RWPE1 (cell line): ENCODE data around the gene TNIP1.

ENCODE experiments used
- CTCF ChIA-PET: fragments of 350-600 bp; sonication (Branson Sonifier 250); formaldehyde crosslinking; extraction: SDS; loops from one replicate; lab custom pipeline; 2021; lab: Yijun Ruan, JAX
- POLR2A ChIA-PET: fragments of 400-600 bp; formaldehyde crosslinking; extraction: SDS; loops from one replicate; lab custom pipeline; 2020; ENCODE audit warnings: antibody characterized with exemption; ENCODE audit not compliant: low non-redundant PET; lab: Yijun Ruan, JAX
- DNase-seq: peaks from one replicate; pipeline ENCODE4 v3.0.0; 2012; ENCODE audit warnings: low spot score
- H3K27ac ChIP-seq: fragments of 450-650 bp; 2 replicates; pipeline ENCODE4 v1.5.1; 2017
- TF ChIP-seq, protein P1 (sequence below): fragments of 450-650 bp; conservative IDR thresholded peaks from 2 replicates; pipeline ENCODE4 v1.5.1; 2017; ENCODE audit warnings: low read depth, mild to moderate bottlenecking

Gene TNIP1

DNA sequence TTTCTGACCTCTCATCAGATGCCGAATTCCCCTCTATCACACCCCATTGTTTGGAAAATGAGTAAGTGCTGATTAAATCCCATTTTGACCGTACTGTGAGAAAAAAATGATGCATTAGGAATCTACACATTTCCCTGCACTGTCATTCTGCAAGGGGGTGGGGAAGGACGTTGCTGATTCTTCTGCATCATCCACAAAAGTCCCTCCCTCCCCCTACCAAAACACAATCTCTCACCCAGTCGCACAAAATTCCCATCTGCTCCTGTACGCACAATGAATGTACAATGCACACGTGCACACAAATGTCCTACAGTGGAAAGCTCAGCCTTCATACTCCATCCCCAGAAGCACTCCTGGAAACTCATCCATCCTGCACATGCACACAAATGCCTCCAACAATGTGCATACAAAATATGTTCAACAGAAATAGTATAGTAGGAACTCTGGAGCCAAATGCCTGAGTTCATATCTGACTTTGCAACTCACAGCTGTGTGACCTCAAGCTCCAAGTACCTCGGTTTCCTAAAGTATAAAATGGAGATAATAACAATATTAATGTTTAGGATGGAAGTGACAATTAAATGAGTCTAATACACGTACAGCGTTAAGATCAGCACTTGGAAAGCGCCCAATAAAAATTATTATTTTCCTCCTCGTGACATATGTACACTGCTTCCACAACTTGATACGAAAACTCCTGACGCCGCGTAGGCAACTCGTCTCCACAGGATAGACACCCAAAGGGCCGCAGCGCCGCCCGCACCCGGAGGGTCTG, 809 bp downstream of the TNIP1 start:
- ChIA-PET CTCF (interaction anchor here (0.6 to 1.3 kb wide), 4 partner anchors 19 to 1939 kb away, joined by 3 to 7 read pairs (median 3); partner anchors contain the start of gene ABLIM3), POLR2A (no interaction called here)
- peak; percentile 85 for DNase-seq
- peak overlapping the region; percentile 90 for H3K27ac ChIP-seq
- TF ChIP-seq, protein P1, sequence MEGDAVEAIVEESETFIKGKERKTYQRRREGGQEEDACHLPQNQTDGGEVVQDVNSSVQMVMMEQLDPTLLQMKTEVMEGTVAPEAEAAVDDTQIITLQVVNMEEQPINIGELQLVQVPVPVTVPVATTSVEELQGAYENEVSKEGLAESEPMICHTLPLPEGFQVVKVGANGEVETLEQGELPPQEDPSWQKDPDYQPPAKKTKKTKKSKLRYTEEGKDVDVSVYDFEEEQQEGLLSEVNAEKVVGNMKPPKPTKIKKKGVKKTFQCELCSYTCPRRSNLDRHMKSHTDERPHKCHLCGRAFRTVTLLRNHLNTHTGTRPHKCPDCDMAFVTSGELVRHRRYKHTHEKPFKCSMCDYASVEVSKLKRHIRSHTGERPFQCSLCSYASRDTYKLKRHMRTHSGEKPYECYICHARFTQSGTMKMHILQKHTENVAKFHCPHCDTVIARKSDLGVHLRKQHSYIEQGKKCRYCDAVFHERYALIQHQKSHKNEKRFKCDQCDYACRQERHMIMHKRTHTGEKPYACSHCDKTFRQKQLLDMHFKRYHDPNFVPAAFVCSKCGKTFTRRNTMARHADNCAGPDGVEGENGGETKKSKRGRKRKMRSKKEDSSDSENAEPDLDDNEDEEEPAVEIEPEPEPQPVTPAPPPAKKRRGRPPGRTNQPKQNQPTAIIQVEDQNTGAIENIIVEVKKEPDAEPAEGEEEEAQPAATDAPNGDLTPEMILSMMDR = no peak

DNA sequence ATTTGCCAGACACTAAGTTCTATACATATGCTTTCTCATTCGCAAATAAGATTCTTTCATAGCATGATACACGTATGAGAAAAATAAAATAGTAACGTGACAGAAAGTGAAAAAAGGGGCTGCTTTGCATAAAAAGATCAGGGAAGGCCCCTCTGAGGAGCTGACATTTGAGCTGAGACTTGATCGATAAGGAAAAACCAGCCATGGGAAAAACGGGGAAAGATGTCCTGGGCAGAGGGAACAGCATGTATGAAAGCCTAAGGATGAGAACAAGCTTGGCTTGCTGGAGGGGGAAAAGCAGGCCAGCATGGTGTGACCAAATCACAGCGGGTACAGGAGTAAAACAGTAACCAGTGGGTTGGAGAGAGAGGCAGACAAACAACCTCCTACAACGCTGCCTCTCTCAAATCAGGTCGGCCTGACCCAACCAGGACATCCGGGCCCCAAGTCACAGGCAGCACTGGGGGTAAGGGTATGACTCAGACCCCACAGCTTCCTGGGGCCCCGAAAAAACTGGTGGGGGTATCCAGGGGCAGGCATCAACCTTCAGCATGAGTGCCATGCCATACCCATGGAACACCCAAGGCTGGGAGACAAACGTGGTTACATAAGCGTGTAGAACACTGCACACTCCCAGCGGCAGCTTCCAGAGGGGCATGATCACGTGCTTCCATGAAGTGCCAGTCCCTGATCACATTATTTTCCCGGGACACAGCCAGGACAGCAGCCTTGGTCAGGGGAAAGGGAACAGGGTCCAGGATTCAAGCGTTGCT, 2.2 kb downstream of the TNIP1 start:
- CTCF ChIA-PET = interaction anchor here (0.7 kb wide), 2 partner anchors 26 to 36 kb away, joined by 3 to 4 read pairs; no protein-coding TSS in a partner anchor
- TF ChIP-seq, protein P1 = no peak
- H3K27ac ChIP-seq = peak overlapping the region; percentile 23
- POLR2A ChIA-PET = no interaction called here
- DNase-seq = no peak

DNA sequence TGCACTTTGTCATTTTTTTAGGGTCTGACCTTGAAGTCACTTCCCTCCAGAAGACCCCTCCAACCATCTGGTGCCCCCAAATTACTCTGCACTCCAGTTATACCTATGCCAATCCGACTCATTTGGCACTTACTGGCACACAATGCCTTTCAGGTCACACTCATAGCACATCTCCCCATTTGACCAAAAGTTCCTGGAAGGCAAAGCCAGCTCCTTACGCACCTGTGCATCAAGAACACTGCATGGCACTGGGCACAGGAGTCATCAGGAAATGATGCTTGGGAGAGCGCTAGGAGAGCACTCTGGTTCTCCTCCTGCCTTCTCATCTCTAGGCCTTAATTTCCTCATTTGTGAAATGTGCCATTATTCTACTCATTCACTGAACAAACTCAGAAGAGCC, 2.9 kb downstream of the TNIP1 start:
- ChIA-PET CTCF (interaction anchor here (0.6 to 0.7 kb wide), 3 partner anchors 26 to 76 kb away, joined by 3 to 5 read pairs (median 4); no protein-coding TSS in a partner anchor), POLR2A (no interaction called here)
- no peak for DNase-seq
- H3K27ac ChIP-seq = no peak overlapping the region
- TF ChIP-seq, protein P1 = no peak

DNA sequence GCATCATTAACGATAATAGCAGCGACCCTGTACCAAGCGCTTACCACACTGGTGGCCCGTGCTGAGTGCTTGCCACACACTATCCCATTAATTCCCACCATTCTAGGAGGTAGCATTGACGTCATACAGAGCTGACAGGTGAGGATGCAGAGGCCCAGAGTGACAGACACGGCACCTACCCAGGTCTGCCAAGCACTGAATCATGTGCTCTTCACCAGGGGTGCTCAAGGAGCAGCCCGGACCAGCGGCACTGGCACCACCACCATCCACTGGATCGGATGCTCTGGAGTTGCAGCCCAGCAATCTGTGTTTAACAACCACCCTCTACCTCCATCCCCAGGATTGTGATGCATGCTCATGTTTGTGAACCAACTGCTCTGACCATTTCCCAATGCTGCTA, 3.4 kb downstream of the TNIP1 start:
- H3K27ac ChIP-seq = no peak overlapping the region
- no peak for DNase-seq
- TF ChIP-seq, protein P1 = no peak
- ChIA-PET CTCF (interaction anchor here (0.6 kb wide), 1 partner anchor 75 kb away, joined by 5 read pairs; no protein-coding TSS in a partner anchor), POLR2A (no interaction called here)

DNA sequence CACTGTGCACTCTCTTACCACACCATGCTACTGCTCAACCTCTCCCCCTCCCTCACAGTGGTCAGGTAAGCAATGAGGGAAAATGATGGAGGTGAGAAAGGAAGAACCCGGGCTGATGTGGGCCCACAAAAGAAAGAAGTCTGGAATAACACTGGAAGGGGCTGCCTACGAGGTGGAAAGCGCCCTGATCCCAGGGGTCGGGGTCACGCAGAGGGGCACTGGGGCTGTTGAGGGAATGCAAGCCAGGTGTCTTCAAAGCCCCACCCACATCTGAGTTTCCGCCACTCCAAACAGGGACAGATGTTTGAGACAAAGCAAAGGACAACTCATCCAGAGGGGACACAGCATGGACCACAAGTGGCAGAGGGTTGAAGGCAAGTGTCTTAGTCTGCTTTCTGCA, 4.2 kb downstream of the TNIP1 start:
- DNase-seq = no peak
- ChIA-PET CTCF (interaction anchor here (0.6 to 1.2 kb wide), 3 partner anchors 17 to 274 kb away, joined by 3 to 4 read pairs (median 4); no protein-coding TSS in a partner anchor), POLR2A (no interaction called here)
- TF ChIP-seq, protein P1 = no peak
- peak overlapping the region; percentile 75 for H3K27ac ChIP-seq
